C1 segment of cervical spinal cord (tissue), 14 donors: ENCODE results near the gene TCN1.

Experiments
- DNase-seq, 14 donors: peaks; one replicate each; lab custom pipeline; 2025; lab: John Stamatoyannopoulos, UW

TCN1 gene

DNA sequence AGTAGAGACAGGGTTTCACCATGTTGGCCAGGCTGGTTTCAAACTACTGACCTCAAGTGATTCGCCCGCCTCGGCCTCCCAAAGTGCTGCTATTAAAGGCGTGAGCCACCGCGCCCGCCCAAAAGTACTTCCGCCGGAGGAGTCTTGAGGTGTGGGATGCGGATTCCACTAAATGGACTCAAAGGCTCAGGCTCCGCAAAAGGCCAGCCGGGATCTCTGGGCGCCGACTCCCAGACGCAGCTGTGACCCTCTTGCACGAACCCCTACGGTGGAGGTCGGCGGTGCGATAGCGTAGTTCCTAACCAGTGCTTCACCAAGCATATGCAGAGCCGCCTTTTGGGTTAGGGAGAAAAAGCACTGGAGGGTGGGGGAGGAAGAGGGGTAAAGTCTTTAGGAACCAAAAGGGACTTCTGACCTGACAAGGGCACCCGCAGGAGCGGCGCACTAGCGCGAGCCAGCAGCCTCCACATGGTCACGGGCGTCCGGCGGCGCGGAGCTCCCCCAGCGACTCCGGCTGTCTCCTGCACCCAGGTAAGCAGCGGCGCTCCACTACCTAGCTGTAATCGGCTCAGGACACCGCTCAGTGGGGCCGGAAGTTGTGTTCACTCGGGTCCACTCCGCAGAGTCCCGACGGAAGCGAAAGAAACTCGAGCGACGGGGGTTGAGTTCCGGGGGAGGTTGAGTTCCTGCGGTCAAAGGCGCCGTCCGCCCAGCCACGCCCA is 55.9 kb downstream of the TCN1 start, which contains the start of gene MRPL16:
TSS of gene MRPL16 (minus strand) at position 590 of the 722 bp plus-strand sequence. CDS start at position 470, 120 bp downstream.
- DNase-seq: peak; percentile 9 to 86 (median 72)

DNA sequence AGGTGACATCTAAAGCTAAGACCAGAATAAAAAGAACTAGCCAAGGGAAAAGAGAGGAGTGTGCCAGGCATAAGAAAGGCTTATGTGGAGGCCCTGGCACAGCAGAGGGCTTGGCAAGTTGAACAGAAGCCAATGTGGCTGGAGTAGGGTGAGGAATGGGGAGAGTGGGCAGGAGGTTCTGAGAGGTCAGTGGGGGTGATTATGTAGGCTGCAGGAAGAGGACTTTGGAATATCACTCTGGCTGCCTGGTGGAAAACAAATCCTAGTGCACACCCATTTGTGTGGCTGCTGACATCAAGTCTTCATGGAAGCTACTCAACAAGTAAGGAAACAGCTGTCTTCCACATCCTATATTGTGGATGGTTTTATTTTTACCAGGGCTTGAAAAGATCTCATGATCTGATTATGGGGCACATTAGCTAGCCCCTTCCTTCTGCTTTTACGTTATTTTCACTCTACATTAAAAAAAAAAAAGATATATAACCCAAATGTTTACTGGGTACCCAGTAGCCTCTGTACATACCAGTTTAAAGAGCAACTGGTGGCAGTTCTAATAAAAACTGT is 59.2 kb downstream of the TCN1 start:
- DNase-seq: no peak

DNA sequence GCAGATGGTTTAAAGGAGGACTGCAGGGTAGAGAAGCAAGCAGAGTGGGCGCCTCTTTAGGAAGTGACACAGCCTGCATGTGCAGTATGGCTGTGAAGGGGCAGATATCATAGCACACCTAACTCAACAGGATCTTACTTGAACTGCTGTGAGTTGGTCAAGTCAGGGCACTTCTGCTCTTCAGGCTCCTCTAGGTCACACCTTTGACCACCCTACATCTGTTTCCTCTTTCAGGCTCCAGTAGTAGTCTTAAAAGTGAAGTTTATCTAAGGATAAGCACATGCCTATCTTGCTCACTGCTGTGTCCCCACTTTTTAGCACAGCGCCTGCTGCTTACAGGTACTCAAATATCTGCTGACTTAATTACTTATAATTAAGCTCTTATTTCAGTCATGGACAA is 62.2 kb downstream of the TCN1 start:
- DNase-seq: no peak
